DOHH2 (cell line): Measurements from ENCODE around the gene POU2F2.

ENCODE experiments used
- H3F3A ChIP-seq: fragments of 200-600 bp; sonication (generic), shearing (Covaris generic); 2 replicates; pipeline ENCODE4 v1.6.0; 2016; ENCODE audit warnings: antibody characterized with exemption, mild to moderate bottlenecking; ENCODE audit not compliant: control insufficient read depth, insufficient read depth
- H3K27ac ChIP-seq: fragments of 200-600 bp; sonication (generic); 2 replicates; pipeline ENCODE4 v1.5.1; 2014; ENCODE audit warnings: low read depth, mild to moderate bottlenecking, low read length, moderate library complexity
- H3K27me3 ChIP-seq: fragments of 200-600 bp; sonication (generic); 2 replicates; pipeline ENCODE4 v1.6.1; 2014; ENCODE audit warnings: mild to moderate bottlenecking, low read length, mixed read lengths; ENCODE audit not compliant: control insufficient read depth
- H3K36me3 ChIP-seq: fragments of 200-600 bp; sonication (generic); 2 replicates; pipeline ENCODE4 v1.6.1; 2014; ENCODE audit warnings: mild to moderate bottlenecking, low read length, moderate library complexity, mixed read lengths; ENCODE audit not compliant: control insufficient read depth
- H3K4me1 ChIP-seq: fragments of 200-600 bp; sonication (generic); 2 replicates; pipeline ENCODE4 v1.6.1; 2014; ENCODE audit warnings: mild to moderate bottlenecking, low read length, mixed read lengths; ENCODE audit not compliant: control insufficient read depth
- H3K4me2 ChIP-seq: fragments of 200-600 bp; sonication (generic); 2 replicates; pipeline ENCODE4 v1.6.0; 2014; ENCODE audit warnings: mild to moderate bottlenecking, low read length, moderate library complexity
- H3K4me3 ChIP-seq: fragments of 200-600 bp; sonication (generic); 2 replicates; pipeline ENCODE4 v1.5.1; 2014; ENCODE audit warnings: mild to moderate bottlenecking, low read length, mixed read lengths
- H3K79me2 ChIP-seq: fragments of 200-600 bp; sonication (generic); 2 replicates; pipeline ENCODE4 v1.6.1; 2014; ENCODE audit warnings: mild to moderate bottlenecking, low read length, mixed read lengths; ENCODE audit not compliant: control insufficient read depth
- H3K9me2 ChIP-seq: fragments of 200-600 bp; sonication (generic); replicated peaks from 2 replicates; pipeline ENCODE4 v1.6.1; 2014; ENCODE audit warnings: mild to moderate bottlenecking, low read length, mixed read lengths; ENCODE audit not compliant: control insufficient read depth
- H3K9me3 ChIP-seq: fragments of 200-600 bp; sonication (generic); 2 replicates; pipeline ENCODE4 v1.6.1; 2014; ENCODE audit warnings: antibody characterized with exemption, low read length, mixed read lengths; ENCODE audit not compliant: control insufficient read depth, insufficient read depth
- H4K20me1 ChIP-seq: fragments of 200-600 bp; sonication (generic); 2 replicates; pipeline ENCODE4 v1.6.0; 2014; ENCODE audit warnings: low read depth, mild to moderate bottlenecking, antibody characterized with exemption, low read length, moderate library complexity; ENCODE audit not compliant: control insufficient read depth, insufficient read depth
- EZH2phosphoT487 ChIP-seq: fragments of 200-600 bp; sonication (generic); IDR thresholded peaks from 2 replicates; pipeline ENCODE4 v1.6.1; 2017; ENCODE audit warnings: borderline replicate concordance, mild to moderate bottlenecking, antibody characterized with exemption, low read length, moderate library complexity, mixed read lengths
- TF ChIP-seq, protein P1 (sequence below): fragments of 200-600 bp; sonication (generic); IDR thresholded peaks from one replicate; pipeline ENCODE4 v1.5.1; 2014; ENCODE audit warnings: antibody characterized with exemption, mild to moderate bottlenecking, low read depth, low read length; ENCODE audit not compliant: poor library complexity, severe bottlenecking

The POU2F2 gene

DNA sequence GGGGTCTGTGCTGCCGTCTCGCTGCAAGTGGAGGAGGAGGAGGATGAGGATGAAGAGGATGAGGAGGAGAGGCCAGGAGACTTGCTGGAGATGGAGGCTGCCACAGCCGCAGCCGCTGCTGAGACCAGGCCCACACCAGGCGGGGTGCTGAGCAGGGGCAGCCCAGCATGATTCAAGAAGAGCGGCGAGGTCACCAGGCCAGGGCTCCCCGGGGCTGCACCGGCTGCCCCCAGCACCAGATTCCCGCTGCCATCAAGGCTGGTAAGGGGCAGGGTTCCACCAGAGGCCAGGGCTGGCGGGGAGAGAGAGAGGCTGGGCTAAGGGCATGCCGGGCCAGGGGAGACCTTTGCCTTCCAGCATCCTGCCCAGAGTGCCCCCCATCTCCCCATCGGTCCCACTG, 40.9 kb downstream of the POU2F2 start:
- Histone ChIP-seq H3K9me3 (no peaks in the 10 kb centered on the region), H3K4me2 (no peak overlapping the region), H3K79me2 (no peaks in the 10 kb centered on the region), H3K27me3 (no peaks in the 10 kb centered on the region), H3F3A (peaks cover 29% of the 10 kb centered on the region), H3K27ac (no peak overlapping the region), H3K4me3 (no peak overlapping the region), H4K20me1 (no peaks in the 10 kb centered on the region; the same call in 1 of the 2 replicates), H3K9me2 (no peaks in the 10 kb centered on the region), H3K36me3 (peaks cover 51% of the 10 kb centered on the region), H3K4me1 (peaks cover 47% of the 10 kb centered on the region)
- TF ChIP-seq EZH2phosphoT487, result no peak
- TF ChIP-seq, protein P1, sequence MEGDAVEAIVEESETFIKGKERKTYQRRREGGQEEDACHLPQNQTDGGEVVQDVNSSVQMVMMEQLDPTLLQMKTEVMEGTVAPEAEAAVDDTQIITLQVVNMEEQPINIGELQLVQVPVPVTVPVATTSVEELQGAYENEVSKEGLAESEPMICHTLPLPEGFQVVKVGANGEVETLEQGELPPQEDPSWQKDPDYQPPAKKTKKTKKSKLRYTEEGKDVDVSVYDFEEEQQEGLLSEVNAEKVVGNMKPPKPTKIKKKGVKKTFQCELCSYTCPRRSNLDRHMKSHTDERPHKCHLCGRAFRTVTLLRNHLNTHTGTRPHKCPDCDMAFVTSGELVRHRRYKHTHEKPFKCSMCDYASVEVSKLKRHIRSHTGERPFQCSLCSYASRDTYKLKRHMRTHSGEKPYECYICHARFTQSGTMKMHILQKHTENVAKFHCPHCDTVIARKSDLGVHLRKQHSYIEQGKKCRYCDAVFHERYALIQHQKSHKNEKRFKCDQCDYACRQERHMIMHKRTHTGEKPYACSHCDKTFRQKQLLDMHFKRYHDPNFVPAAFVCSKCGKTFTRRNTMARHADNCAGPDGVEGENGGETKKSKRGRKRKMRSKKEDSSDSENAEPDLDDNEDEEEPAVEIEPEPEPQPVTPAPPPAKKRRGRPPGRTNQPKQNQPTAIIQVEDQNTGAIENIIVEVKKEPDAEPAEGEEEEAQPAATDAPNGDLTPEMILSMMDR, result no peak

DNA sequence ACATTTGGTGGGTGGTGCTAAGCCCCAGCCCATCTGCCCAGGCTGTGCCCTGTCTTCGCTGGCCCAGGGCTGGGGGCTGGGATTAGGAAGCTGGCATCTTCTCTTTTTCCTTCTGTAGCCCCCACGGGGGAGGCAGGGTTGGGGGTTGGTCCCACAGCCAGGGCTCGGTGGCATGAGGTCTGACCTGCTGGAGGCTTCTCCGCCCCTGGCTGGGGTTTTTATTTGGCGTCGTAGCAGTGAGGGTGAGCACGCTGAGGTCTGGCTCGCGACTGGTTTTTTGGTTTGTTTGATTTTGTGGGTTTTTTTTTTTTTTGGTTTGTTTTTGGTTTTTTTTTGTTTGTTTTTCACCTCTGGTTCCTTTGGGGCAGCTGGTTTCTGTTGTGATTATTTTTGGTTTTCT, 41.6 kb downstream of the POU2F2 start:
- Histone ChIP-seq H3K79me2 (no peaks in the 10 kb centered on the region), H3K4me2 (no peak overlapping the region), H3K9me2 (no peaks in the 10 kb centered on the region), H3K27ac (no peak overlapping the region), H3K27me3 (no peaks in the 10 kb centered on the region), H3K9me3 (no peaks in the 10 kb centered on the region), H3K4me3 (no peak overlapping the region), H3F3A (peaks cover 35% of the 10 kb centered on the region), H3K36me3 (peaks cover 45% of the 10 kb centered on the region), H4K20me1 (no peaks in the 10 kb centered on the region; the same call in 1 of the 2 replicates), H3K4me1 (peaks cover 47% of the 10 kb centered on the region)
- no peak for TF ChIP-seq EZH2phosphoT487
- TF ChIP-seq, protein P1, result no peak

DNA sequence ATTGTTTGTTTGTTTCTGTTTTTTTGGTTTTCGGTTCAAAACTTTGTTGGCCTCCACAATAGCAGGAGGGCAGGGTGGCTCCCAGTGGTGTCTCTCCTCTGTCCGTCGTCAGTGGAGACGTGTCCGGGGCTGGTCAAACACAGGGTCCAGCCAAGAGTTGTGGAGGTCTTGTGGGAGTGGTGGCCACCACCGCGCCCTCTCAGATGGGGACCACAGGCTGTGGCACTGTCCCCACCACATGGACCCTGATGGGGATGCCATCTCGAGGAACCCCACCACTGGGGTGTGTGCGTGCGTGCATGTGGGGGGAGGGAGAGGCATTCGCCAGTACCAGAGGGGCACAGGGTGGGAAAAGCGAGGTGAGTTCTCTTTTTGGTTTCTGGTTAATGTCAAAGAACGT, 42.5 kb downstream of the POU2F2 start:
- Histone ChIP-seq H3K79me2 (no peaks in the 10 kb centered on the region), H3K9me2 (no peaks in the 10 kb centered on the region), H3K4me2 (no peak overlapping the region), H3K4me3 (no peak overlapping the region), H3K9me3 (no peaks in the 10 kb centered on the region), H3F3A (peaks cover 42% of the 10 kb centered on the region), H3K27me3 (no peaks in the 10 kb centered on the region), H3K36me3 (peaks cover 36% of the 10 kb centered on the region), H3K27ac (no peak overlapping the region), H4K20me1 (no peaks in the 10 kb centered on the region; the same call in 1 of the 2 replicates), H3K4me1 (peaks cover 47% of the 10 kb centered on the region)
- no peak for TF ChIP-seq EZH2phosphoT487
- TF ChIP-seq, protein P1, result no peak
